Stomach (tissue), 9 donors: ENCODE data around the gene PCSK2. TPM values are rescaled to one million over a fixed set of nuclear protein-coding genes. Genes with fewer than 3 reads are reported as not detected.

Experiments
- DNase-seq, 2 donors: peaks; one replicate each; pipeline versions ENCODE4 v3.0.0 to v3.0.0-alpha.2; 2013 to 2019
- H3K27ac ChIP-seq, 5 donors: fragments of 200-600 bp in 4 of 5; sonication (generic) in 4 of 5; one replicate each; pipeline ENCODE4 v1.5.1; 2013 to 2019; ENCODE audit warnings: mild to moderate bottlenecking in 1 of 5, moderate library complexity in 1 of 5
- H3K27me3 ChIP-seq, 3 donors: fragments of 200-600 bp; sonication (generic); one replicate each; pipeline ENCODE4 v1.5.1; 2017 to 2019; ENCODE audit warnings: mixed run types in 1 of 3
- H3K36me3 ChIP-seq, 4 donors: fragments of 200-600 bp; sonication (generic); 1 replicate in 3 of 4; 2 replicates in 1 of 4; pipeline ENCODE4 v1.5.1; 2016 to 2019
- H3K4me1 ChIP-seq, 4 donors: fragments of 200-600 bp; sonication (generic); one replicate each; pipeline ENCODE4 v1.5.1; 2016 to 2019
- H3K4me3 ChIP-seq, 4 donors: fragments of 200-600 bp; sonication (generic) in 3 of 4; one replicate each; pipeline ENCODE4 v1.5.1; 2016 to 2019; ENCODE audit warnings: mild to moderate bottlenecking in 1 of 4
- H3K9me3 ChIP-seq, 4 donors: fragments of 200-600 bp; sonication (generic); one replicate each; pipeline ENCODE4 v1.5.1; 2016 to 2019
- EP300 ChIP-seq: sonication (generic); formaldehyde crosslinking; IDR thresholded peaks from one replicate; pipeline ENCODE4 v1.6.1; 2017; ENCODE audit warnings: antibody characterized with exemption
- POLR2A ChIP-seq, 4 donors: fragments of 450-650 bp; IDR thresholded peaks; one replicate each; pipeline ENCODE4 v1.6.1; 2016; ENCODE audit warnings: antibody characterized with exemption in 4 of 4, control low read depth in 2 of 4, mild to moderate bottlenecking in 1 of 4, moderate library complexity in 1 of 4
- POLR2AphosphoS5 ChIP-seq, 3 donors: sonication (generic); formaldehyde crosslinking; IDR thresholded peaks; one replicate each; pipeline ENCODE4 v1.6.1; 2016; ENCODE audit warnings: antibody characterized with exemption in 3 of 3
- WGBS, 5 donors: extraction: QIAGEN DNeasy Blood & Tissue Kit in 3 of 5; methylation state at CpG; one replicate each; pipeline versions ENCODE4 v1.1.5 to v1.1.7; 2013 to 2018; 5-methylcytosine and 5-hydroxymethylcytosine counted together
- intact Hi-C: fragments of 100-400 bp; cut with DNase I; formaldehyde crosslinking; loops from one replicate; pipeline ENCODE4 v1.15.1; 2023; ENCODE audit warnings: low total_unique reads
- polyA plus RNA-seq, 3 donors: library from polyadenylated mRNA; stranded (reverse); fragments of 200-250 nt; gene quantifications; one replicate each; pipeline ENCODE4 v1.2.3, GENCODE V29; 2013
- total RNA-seq, 5 donors: library from RNA; depleted of rRNA; stranded (reverse); fragments of >200 nt; gene quantifications; one replicate each; pipeline versions ENCODE4 v1.1.0 to v1.2.3, GENCODE V29; 2014 to 2016
- TF ChIP-seq, protein P1 (sequence below), 7 experiments: fragments of 450-650 bp in 4 of 7; fragments of 200-600 bp in 3 of 7; sonication (generic) in 3 of 7; IDR thresholded peaks; one replicate each; pipeline ENCODE4 v1.5.1; 2016 to 2019; ENCODE audit warnings: antibody characterized with exemption in 7 of 7, control low read depth in 2 of 7, mild to moderate bottlenecking in 1 of 7
- donor health status: healthy with polysubstance abuse.
- donor health status: Bipolar disorder and iron deficiency.
- donor health status: healthy.

PCSK2 gene
- total and polyA plus RNA-seq, 8 donors: 0.15 to 3.7 (median 1.2) TPM; not detected in 2

DNA sequence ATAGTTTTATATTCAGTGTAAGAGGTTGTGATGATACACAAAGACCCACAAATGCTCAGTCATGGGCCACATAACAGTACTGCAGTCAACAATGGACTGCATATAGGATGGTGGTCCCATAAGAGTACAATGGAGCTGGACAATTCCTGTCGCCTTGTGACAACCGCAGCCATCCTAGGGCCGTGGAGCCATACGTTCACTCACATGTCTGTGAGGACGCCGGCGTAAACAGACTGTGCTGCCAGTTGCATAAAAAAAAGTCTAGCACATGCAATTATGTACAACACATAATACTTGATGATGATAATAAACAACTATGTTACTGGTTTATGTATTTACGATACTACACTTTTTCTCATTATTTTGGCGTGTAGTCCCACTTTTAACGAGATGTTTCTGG lies 273.4 kb downstream of the PCSK2 start:
- intact Hi-C loops: loop anchor here (10.0 kb wide), 1 partner anchor 505 kb away; no protein-coding TSS in a partner anchor
- 87 to 95% (median 94%) methylated on average over 10 of the region's 10 CpGs for WGBS, 5 donors

GRCh38 chr20:17500826-17501225 lies 274.0 kb downstream of the PCSK2 start:
- no peak for DNase-seq
- TF ChIP-seq POLR2AphosphoS5 (IDR thresholded peaks at IDR 0.05): no peak
- TF ChIP-seq POLR2A (IDR thresholded peaks at IDR 0.05): no peak
- no peak for TF ChIP-seq EP300
- TF ChIP-seq, protein P1, sequence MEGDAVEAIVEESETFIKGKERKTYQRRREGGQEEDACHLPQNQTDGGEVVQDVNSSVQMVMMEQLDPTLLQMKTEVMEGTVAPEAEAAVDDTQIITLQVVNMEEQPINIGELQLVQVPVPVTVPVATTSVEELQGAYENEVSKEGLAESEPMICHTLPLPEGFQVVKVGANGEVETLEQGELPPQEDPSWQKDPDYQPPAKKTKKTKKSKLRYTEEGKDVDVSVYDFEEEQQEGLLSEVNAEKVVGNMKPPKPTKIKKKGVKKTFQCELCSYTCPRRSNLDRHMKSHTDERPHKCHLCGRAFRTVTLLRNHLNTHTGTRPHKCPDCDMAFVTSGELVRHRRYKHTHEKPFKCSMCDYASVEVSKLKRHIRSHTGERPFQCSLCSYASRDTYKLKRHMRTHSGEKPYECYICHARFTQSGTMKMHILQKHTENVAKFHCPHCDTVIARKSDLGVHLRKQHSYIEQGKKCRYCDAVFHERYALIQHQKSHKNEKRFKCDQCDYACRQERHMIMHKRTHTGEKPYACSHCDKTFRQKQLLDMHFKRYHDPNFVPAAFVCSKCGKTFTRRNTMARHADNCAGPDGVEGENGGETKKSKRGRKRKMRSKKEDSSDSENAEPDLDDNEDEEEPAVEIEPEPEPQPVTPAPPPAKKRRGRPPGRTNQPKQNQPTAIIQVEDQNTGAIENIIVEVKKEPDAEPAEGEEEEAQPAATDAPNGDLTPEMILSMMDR (IDR thresholded peaks at IDR 0.05): no peak
- Histone ChIP-seq H3K4me1 (peaks cover 0 to 24% (median 17%) of the 10 kb centered on the region in 4 donors), H3K4me3 (no peak overlapping the region), H3K27ac (no peak overlapping the region), H3K9me3 (no peaks in the 10 kb centered on the region), H3K36me3 (no peaks in the 10 kb centered on the region), H3K27me3 (no peaks in the 10 kb centered on the region)
- intact Hi-C loops: loop anchor here (10.0 kb wide), 1 partner anchor 504 kb away; no protein-coding TSS in a partner anchor
- WGBS, 5 donors: 85 to 90% (median 88%) methylated on average over 7 of the region's 7 CpGs

More for the DNA sequence above, 273.4 kb downstream of the PCSK2 start:
- no peak for DNase-seq
- TF ChIP-seq, protein P1 (IDR thresholded peaks at IDR 0.05): no peak
- no peak for TF ChIP-seq POLR2A (IDR thresholded peaks at IDR 0.05)
- no peak for TF ChIP-seq EP300
- TF ChIP-seq POLR2AphosphoS5 (IDR thresholded peaks at IDR 0.05): no peak
- no peaks in the 10 kb centered on the region for H3K27me3 ChIP-seq
- H3K36me3 ChIP-seq: no peaks in the 10 kb centered on the region
- H3K4me3 ChIP-seq: no peak overlapping the region
- H3K4me1 ChIP-seq: peaks cover 0 to 19% (median 13%) of the 10 kb centered on the region in 4 donors
- no peaks in the 10 kb centered on the region for H3K9me3 ChIP-seq
- no peak overlapping the region for H3K27ac ChIP-seq

DNA sequence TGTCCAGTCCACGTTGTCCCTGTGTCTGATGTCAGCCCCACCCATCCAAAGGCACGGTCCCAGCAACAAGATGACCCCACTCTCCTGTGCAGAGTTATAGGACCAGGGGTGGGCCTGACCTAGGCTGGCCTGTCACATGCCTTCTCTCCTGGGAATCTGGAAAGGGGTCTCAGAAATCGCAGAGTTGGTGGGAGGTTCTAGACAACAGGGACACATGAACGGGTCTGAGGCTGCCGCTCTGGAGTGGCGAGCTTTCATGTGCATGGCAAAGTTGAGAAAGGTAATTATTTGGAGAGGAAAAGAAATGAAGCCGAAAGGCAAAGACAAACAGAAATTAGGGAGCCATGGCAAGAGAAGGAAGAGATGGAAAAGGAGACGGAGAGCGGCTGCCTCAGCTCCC lies 274.9 kb downstream of the PCSK2 start:
- no peak overlapping the region for H3K27ac ChIP-seq
- no peak for DNase-seq
- no peaks in the 10 kb centered on the region for H3K36me3 ChIP-seq
- WGBS, 5 donors: 72 to 87% (median 76%) methylated on average over 9 of the region's 9 CpGs
- H3K27me3 ChIP-seq: no peaks in the 10 kb centered on the region
- TF ChIP-seq POLR2AphosphoS5 (IDR thresholded peaks at IDR 0.05): no peak
- TF ChIP-seq, protein P1 (IDR thresholded peaks at IDR 0.05): no peak
- no peak for TF ChIP-seq EP300
- TF ChIP-seq POLR2A (IDR thresholded peaks at IDR 0.05): no peak
- no peaks in the 10 kb centered on the region for H3K9me3 ChIP-seq
- H3K4me1 ChIP-seq: peaks cover 0 to 28% (median 17%) of the 10 kb centered on the region in 4 donors
- no peak overlapping the region for H3K4me3 ChIP-seq
- intact Hi-C loops: loop anchor here (10.0 kb wide), 1 partner anchor 503 kb away; no protein-coding TSS in a partner anchor

GRCh38 chr20:17502105-17502504 lies 275.3 kb downstream of the PCSK2 start:
- intact Hi-C loops: loop anchor here (10.0 kb wide), 1 partner anchor 503 kb away; no protein-coding TSS in a partner anchor
- WGBS, 5 donors: 73 to 87% (median 83%) methylated on average over 4 of the region's 4 CpGs
- no peak for DNase-seq
- TF ChIP-seq POLR2AphosphoS5 (IDR thresholded peaks at IDR 0.05) (no peak), EP300 (no peak), POLR2A (IDR thresholded peaks at IDR 0.05) (no peak)
- TF ChIP-seq, protein P1 (IDR thresholded peaks at IDR 0.05): no peak
- H3K4me1 ChIP-seq: peaks cover 0 to 28% (median 17%) of the 10 kb centered on the region in 4 donors
- H3K27me3 ChIP-seq: no peaks in the 10 kb centered on the region
- no peak overlapping the region for H3K27ac ChIP-seq
- no peaks in the 10 kb centered on the region for H3K36me3 ChIP-seq
- no peak overlapping the region for H3K4me3 ChIP-seq
- H3K9me3 ChIP-seq: no peaks in the 10 kb centered on the region
